Measurements from ENCODE around the gene TMEM205. TPM values are rescaled to one million over a fixed set of nuclear protein-coding genes. Genes with fewer than 3 reads are reported as not detected.

TMEM205 gene
- total and polyA plus RNA-seq, 2 of the 8 experiments (the other 6 are each of a cell fraction or from before 2014, with no cell fraction given), result 73.5 to 423 TPM

- Histone ChIP-seq H3K9me3 (ENCODE audit: insufficient read depth in 2 of 2, low read depth in 1 of 2, low read length in 1 of 2) (no peaks in the 10 kb centered on the region), H3K79me1 (ENCODE audit: low read depth, low read length) (no peaks in the 10 kb centered on the region), H2AK5ac (ENCODE audit: low read depth, low read length) (no peak overlapping the region), H2BK20ac (ENCODE audit: low read length) (no peak overlapping the region), H4K5ac (ENCODE audit: insufficient read length, low read depth, low read length) (no peak overlapping the region), H2BK15ac (ENCODE audit: low read length) (no peak overlapping the region), H2BK12ac (ENCODE audit: low read depth, low read length) (no peak overlapping the region), H3K36me3 (ENCODE audit: control insufficient read depth in 2 of 4, insufficient read depth in 4 of 4, low read length in 3 of 4) (peaks cover 0 to 5% (median 2%) of the 10 kb centered on the region in 4 experiments; a peak in 3 of 8 replicates), H4K8ac (ENCODE audit: extremely low read depth, insufficient read depth, low read length) (no peak overlapping the region), H2AFZ (ENCODE audit: low read length) (no peak overlapping the region), H3K4me2 (ENCODE audit: insufficient read depth in 1 of 2, low read depth in 2 of 2, low read length in 2 of 2) (peak overlapping the region in 1 of 2 experiments; percentile 54; a peak in 1 of 4 replicates), H4K91ac (replicated peaks; ENCODE audit: insufficient read length, low read length) (no peak overlapping the region), H3K18ac (ENCODE audit: extremely low read depth, low read length) (no peak overlapping the region), H3K27me3 (replicated peaks in 1 of 4; ENCODE audit: control insufficient read depth in 3 of 4, extremely low read depth in 1 of 4, insufficient read depth in 3 of 4, low read length in 3 of 4) (no peaks in the 10 kb centered on the region; a peak in 2 of 7 replicates), H3K4me3 (ENCODE audit: extremely low read depth in 1 of 4, insufficient read depth in 2 of 4, low read depth in 3 of 4, low read length in 4 of 4) (no peak overlapping the region), H3K4ac (replicated peaks; ENCODE audit: insufficient read length, low read depth, low read length) (no peak overlapping the region), H3K14ac (ENCODE audit: insufficient read length) (no peak overlapping the region), H3K27ac (ENCODE audit: low read depth, low read length) (no peak overlapping the region), H3K79me2 (ENCODE audit: control insufficient read depth in 1 of 2, insufficient read depth in 2 of 2, low read length in 2 of 2) (no peaks in the 10 kb centered on the region), H2BK120ac (replicated peaks; ENCODE audit: low read depth, low read length) (no peak overlapping the region), H4K20me1 (replicated peaks in 1 of 2; ENCODE audit: control insufficient read depth in 1 of 2, insufficient read depth in 2 of 2, low read length in 2 of 2) (peaks cover 2 to 5% of the 10 kb centered on the region in 2 experiments), H3K23ac (ENCODE audit: insufficient read length) (no peak overlapping the region), H2BK5ac (ENCODE audit: low read depth, low read length) (no peak overlapping the region), H3K56ac (replicated peaks; ENCODE audit: insufficient read length, low read depth, low read length) (no peak overlapping the region), H3K9ac (replicated peaks in 1 of 4; ENCODE audit: extremely low read depth in 1 of 4, low read depth in 3 of 4, low read length in 3 of 4) (no peak overlapping the region), H3K23me2 (ENCODE audit: low read depth, low read length) (peaks cover 11% of the 10 kb centered on the region; the same call in 1 of the 2 replicates), H3K4me1 (replicated peaks in 1 of 4; ENCODE audit: control insufficient read depth in 3 of 4, insufficient read depth in 4 of 4, low read length in 3 of 4) (peaks cover 0 to 4% (median 1%) of the 10 kb centered on the region in 4 experiments; a peak in 4 of 7 replicates)
- 92% methylated on average over 7 of the region's 7 CpGs; no CpG with 5 or more reads in 1 of the 2 experiments for WGBS, 2 experiments (ENCODE audit: extremely low coverage in 1 of 2, insufficient coverage in 1 of 2, insufficient read length in 1 of 2, insufficient replicate concordance in 2 of 2, low coverage in 1 of 2, low lambda C conversion rate in 2 of 2, missing lambda C conversion rate in 1 of 2)
- FAIRE-seq (no peak), DNase-seq (ENCODE audit: low read depth in 1 of 2, low spot score in 2 of 2) (no peak)
- POLR2A ChIA-PET (ENCODE audit: partially characterized antibody), result interaction anchor here (0.8 to 2.8 kb wide), 5 partner anchors 11 to 86 kb away, joined by 3 to 13 read pairs (median 3); partner anchors contain the start of genes DOCK6 and EPOR
- CTCF ChIA-PET (ENCODE audit: partially characterized antibody), result interaction anchor here (1.0 to 2.8 kb wide), 7 partner anchors 16 to 82 kb away, joined by 3 to 9 read pairs (median 4); partner anchors contain the start of gene TSPAN16
- TF ChIP-seq CBX5 (IDR thresholded peaks at IDR 0.05; ENCODE audit: low read depth, low read length), result no peak
- no peak for TF ChIP-seq CTBP2 (IDR thresholded peaks at IDR 0.05; ENCODE audit: borderline replicate concordance, insufficient read depth, insufficient read length, low read length)
- TF ChIP-seq FOSL1 (IDR thresholded peaks at IDR 0.05; ENCODE audit: insufficient read depth, low read depth, low read length), result no peak
- TF ChIP-seq CHD2 (IDR thresholded peaks at IDR 0.05; ENCODE audit: low read length), result no peak
- TF ChIP-seq NANOG (IDR thresholded peaks at IDR 0.05; ENCODE audit: insufficient read depth, low read depth, low read length, poor library complexity, severe bottlenecking), result no peak
- TF ChIP-seq RFX5 (IDR thresholded peaks at IDR 0.05; ENCODE audit: borderline replicate concordance, low read depth, low read length), result no peak
- TF ChIP-seq MAX (IDR thresholded peaks at IDR 0.05), result no peak
- no peak for TF ChIP-seq SP2 (IDR thresholded peaks at IDR 0.05; ENCODE audit: low read length)
- TF ChIP-seq SIN3A (conservative IDR thresholded peaks at IDR 0.05 in 1 of 2, IDR thresholded peaks at IDR 0.05 in 1 of 2; ENCODE audit: low read depth in 1 of 2, low read length in 2 of 2), result no peak
- no peak for TF ChIP-seq POLR2A (IDR thresholded peaks at IDR 0.05; ENCODE audit: control extremely low read depth in 1 of 2, low read depth in 2 of 2, low read length in 2 of 2)
- no peak for TF ChIP-seq HDAC2 (IDR thresholded peaks at IDR 0.05; ENCODE audit: borderline replicate concordance in 1 of 2, low read depth in 2 of 2, low read length in 2 of 2)
These were observed 7.9 kb downstream of the TMEM205 start for GRCh38 chr19:11338121-11338520.
